OCI-LY7 (cell line): ENCODE data around the gene ACOT13. TPM values are rescaled to one million over a fixed set of nuclear protein-coding genes. Genes with fewer than 3 reads are reported as not detected.
"Not testable (repeated sequence)": the region's sequence is repeated elsewhere in the genome, so short reads cannot be mapped to it uniquely, and the experiment has no call there.

Experiments used
- BruUV-seq: library from RNA; stranded (reverse); fragments of 400-500 nt; replicated peaks from 2 replicates; lab custom pipeline; 2021; lab: Mats Ljungman, UMichigan
- CTCF ChIA-PET: fragments of 300-600 bp; sonication (Branson Sonifier 250); formaldehyde crosslinking; loops from one replicate; lab custom pipeline; 2022; ENCODE audit warnings: antibody characterized with exemption; ENCODE audit not compliant: unreplicated experiment; lab: Charles Lee
- POLR2A ChIA-PET: fragments of 300-600 bp; sonication (Branson Sonifier 250); formaldehyde crosslinking; loops from one replicate; lab custom pipeline; 2022; ENCODE audit warnings: antibody characterized with exemption; lab: Charles Lee
- DNase-seq: peaks from one replicate; pipeline ENCODE4 v3.0.0-alpha.2; 2015; ENCODE audit warnings: low spot score
- H2AFZ ChIP-seq: fragments of 200-600 bp; sonication (generic), shearing (Covaris generic); 2 replicates; pipeline ENCODE4 v1.6.1; 2014; ENCODE audit warnings: mild to moderate bottlenecking, antibody characterized with exemption, low read length, moderate library complexity
- H3K27ac ChIP-seq: fragments of 200-600 bp; sonication (generic); 2 replicates; pipeline ENCODE4 v1.5.1; 2014; ENCODE audit warnings: mixed run types, low read depth, mild to moderate bottlenecking, moderate library complexity, low read length, inconsistent platforms; ENCODE audit not compliant: poor library complexity, severe bottlenecking
- H3K36me3 ChIP-seq: fragments of 200-600 bp; sonication (generic); 2 replicates; pipeline ENCODE4 v1.6.1; 2014; ENCODE audit warnings: mild to moderate bottlenecking, antibody characterized with exemption, low read length, moderate library complexity, mixed read lengths; ENCODE audit not compliant: insufficient read depth
- H3K4me1 ChIP-seq: fragments of 200-600 bp; sonication (generic); 2 replicates; pipeline ENCODE4 v1.5.1; 2014; ENCODE audit warnings: mild to moderate bottlenecking, low read length; ENCODE audit not compliant: insufficient read depth, poor library complexity, severe bottlenecking
- H3K4me2 ChIP-seq: fragments of 200-600 bp; sonication (generic); 2 replicates; pipeline ENCODE4 v1.6.1; 2014; ENCODE audit warnings: mild to moderate bottlenecking, low read length
- H3K4me3 ChIP-seq: fragments of 200-600 bp; sonication (generic); 2 replicates; pipeline ENCODE4 v1.5.1; 2014; ENCODE audit warnings: mild to moderate bottlenecking, low read depth, low read length; ENCODE audit not compliant: poor library complexity, severe bottlenecking
- H3K79me2 ChIP-seq: fragments of 200-600 bp; sonication (generic); 2 replicates; pipeline ENCODE4 v1.6.1; 2016; ENCODE audit warnings: low read depth, mild to moderate bottlenecking, low read length, moderate library complexity, mixed read lengths; ENCODE audit not compliant: insufficient read depth
- H3K9me2 ChIP-seq: fragments of 200-600 bp; sonication (generic); 2 replicates; pipeline ENCODE4 v1.6.1; 2016; ENCODE audit warnings: mild to moderate bottlenecking, low read length, mixed read lengths; ENCODE audit not compliant: insufficient read depth
- H3K9me3 ChIP-seq: fragments of 200-600 bp; sonication (generic); 2 replicates; pipeline ENCODE4 v1.6.1; 2014; ENCODE audit warnings: mild to moderate bottlenecking, mixed run types, low read length, mixed read lengths
- H4K20me1 ChIP-seq: fragments of 200-600 bp; sonication (generic); 2 replicates; pipeline ENCODE4 v1.6.1; 2014; ENCODE audit warnings: mild to moderate bottlenecking, antibody characterized with exemption, low read length, moderate library complexity, mixed read lengths; ENCODE audit not compliant: insufficient read depth
- EZH2phosphoT487 ChIP-seq: fragments of 200-600 bp; sonication (generic); IDR thresholded peaks from 2 replicates; pipeline ENCODE4 v1.6.1; 2018; ENCODE audit warnings: low read depth, borderline replicate concordance, mild to moderate bottlenecking, mixed run types, antibody characterized with exemption, low read length, moderate library complexity, mixed read lengths
- intact Hi-C: fragments of 100-400 bp; cut with micrococcal nuclease; formaldehyde crosslinking; loops from one replicate; pipeline ENCODE4 v1.10.0; 2022; ENCODE audit not compliant: unreplicated experiment
- total RNA-seq, 2 experiments: library from RNA; depleted of rRNA in 1 of 2; stranded (reverse); fragments of >200 nt in 1 of 2; shearing (Covaris generic) in 1 of 2; gene quantifications; 2 replicates each; pipeline ENCODE4 v1.2.3, GENCODE V29; 2014 to 2022
- TF ChIP-seq, protein P1 (sequence below): fragments of 200-600 bp; sonication (generic); conservative IDR thresholded peaks from 2 replicates; pipeline ENCODE4 v1.5.1; 2014; ENCODE audit warnings: mild to moderate bottlenecking, antibody characterized with exemption, low read length, moderate library complexity, mixed read lengths

ACOT13 gene
- total RNA-seq, 2 experiments from 2014 or later, result 4.1 to 16.4 TPM

- no peaks in the 10 kb centered on the region for H3K36me3 ChIP-seq
- TF ChIP-seq EZH2phosphoT487, result no peak
- TF ChIP-seq, protein P1, sequence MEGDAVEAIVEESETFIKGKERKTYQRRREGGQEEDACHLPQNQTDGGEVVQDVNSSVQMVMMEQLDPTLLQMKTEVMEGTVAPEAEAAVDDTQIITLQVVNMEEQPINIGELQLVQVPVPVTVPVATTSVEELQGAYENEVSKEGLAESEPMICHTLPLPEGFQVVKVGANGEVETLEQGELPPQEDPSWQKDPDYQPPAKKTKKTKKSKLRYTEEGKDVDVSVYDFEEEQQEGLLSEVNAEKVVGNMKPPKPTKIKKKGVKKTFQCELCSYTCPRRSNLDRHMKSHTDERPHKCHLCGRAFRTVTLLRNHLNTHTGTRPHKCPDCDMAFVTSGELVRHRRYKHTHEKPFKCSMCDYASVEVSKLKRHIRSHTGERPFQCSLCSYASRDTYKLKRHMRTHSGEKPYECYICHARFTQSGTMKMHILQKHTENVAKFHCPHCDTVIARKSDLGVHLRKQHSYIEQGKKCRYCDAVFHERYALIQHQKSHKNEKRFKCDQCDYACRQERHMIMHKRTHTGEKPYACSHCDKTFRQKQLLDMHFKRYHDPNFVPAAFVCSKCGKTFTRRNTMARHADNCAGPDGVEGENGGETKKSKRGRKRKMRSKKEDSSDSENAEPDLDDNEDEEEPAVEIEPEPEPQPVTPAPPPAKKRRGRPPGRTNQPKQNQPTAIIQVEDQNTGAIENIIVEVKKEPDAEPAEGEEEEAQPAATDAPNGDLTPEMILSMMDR, result no peak
- no TSS peak for BruUV-seq
- H4K20me1 ChIP-seq, result no peaks in the 10 kb centered on the region
- no peaks in the 10 kb centered on the region for H3K4me1 ChIP-seq
- no peaks in the 10 kb centered on the region for H3K9me2 ChIP-seq
- H3K4me3 ChIP-seq, result no peak overlapping the region
- H3K4me2 ChIP-seq, result no peak overlapping the region
- H2AFZ ChIP-seq, result no peak overlapping the region
- no peak for DNase-seq
- CTCF ChIA-PET, result interaction anchor here (1.2 kb wide), 1 partner anchor 7 kb away, joined by 3 read pairs; no protein-coding TSS in a partner anchor
- no peak overlapping the region for H3K27ac ChIP-seq
- no peaks in the 10 kb centered on the region for H3K79me2 ChIP-seq
- H3K9me3 ChIP-seq, result peaks cover 19% of the 10 kb centered on the region; the same call in 1 of the 2 replicates
- POLR2A ChIA-PET, result interaction anchor here (0.7 kb wide), 1 partner anchor 48 kb away, joined by 5 read pairs; no protein-coding TSS in a partner anchor
- intact Hi-C loops, result no loop called here
Measured at GRCh38 chr6:24752503-24752902, 85.6 kb downstream of the ACOT13 start.

DNA sequence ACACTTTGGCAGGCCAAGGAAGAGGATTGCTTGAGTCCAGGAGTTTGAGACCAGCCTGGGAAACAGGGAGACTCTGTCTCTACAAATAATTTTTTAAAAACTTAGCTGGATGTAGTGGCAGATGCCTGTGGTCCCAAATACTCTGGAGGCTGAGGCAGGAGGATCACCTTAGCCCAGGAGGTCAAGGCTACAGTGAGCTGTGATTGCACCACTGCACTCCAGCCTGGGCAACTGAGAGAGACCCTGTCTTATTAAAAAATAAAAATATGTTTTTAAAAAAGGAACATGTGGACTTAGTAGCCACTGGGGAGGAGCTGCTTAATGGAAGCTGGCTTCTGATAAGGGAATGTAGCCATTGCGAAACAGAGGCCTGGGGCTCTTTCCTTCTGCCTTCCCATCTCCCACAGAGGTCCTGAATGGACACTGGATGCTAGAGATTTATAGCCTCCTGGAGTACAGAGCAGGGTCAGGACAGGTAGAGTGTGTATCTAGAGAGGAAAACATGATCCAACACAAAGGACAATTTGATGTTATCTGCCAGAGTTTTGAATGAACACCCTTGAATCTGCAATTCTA lies 86.1 kb downstream of the ACOT13 start:
- no peaks in the 10 kb centered on the region for H3K36me3 ChIP-seq
- H3K27ac ChIP-seq, result no peak overlapping the region
- ChIA-PET CTCF (interaction anchor here (1.2 kb wide), 1 partner anchor 8 kb away, joined by 3 read pairs; no protein-coding TSS in a partner anchor), POLR2A (interaction anchor here (0.7 to 1.6 kb wide), 5 partner anchors 8 to 168 kb away, joined by 4 to 6 read pairs (median 5); no protein-coding TSS in a partner anchor)
- no peak for TF ChIP-seq EZH2phosphoT487
- TF ChIP-seq, protein P1, result no peak
- intact Hi-C loops, result no loop called here
- no peak overlapping the region for H2AFZ ChIP-seq
- H3K9me3 ChIP-seq, result peaks cover 19% of the 10 kb centered on the region; the same call in 1 of the 2 replicates
- no peak for DNase-seq
- H3K9me2 ChIP-seq, result no peaks in the 10 kb centered on the region
- H3K79me2 ChIP-seq, result no peaks in the 10 kb centered on the region
- no peak overlapping the region for H3K4me2 ChIP-seq
- no TSS peak for BruUV-seq
- no peaks in the 10 kb centered on the region for H4K20me1 ChIP-seq
- no peak overlapping the region for H3K4me3 ChIP-seq
- no peaks in the 10 kb centered on the region for H3K4me1 ChIP-seq

DNA sequence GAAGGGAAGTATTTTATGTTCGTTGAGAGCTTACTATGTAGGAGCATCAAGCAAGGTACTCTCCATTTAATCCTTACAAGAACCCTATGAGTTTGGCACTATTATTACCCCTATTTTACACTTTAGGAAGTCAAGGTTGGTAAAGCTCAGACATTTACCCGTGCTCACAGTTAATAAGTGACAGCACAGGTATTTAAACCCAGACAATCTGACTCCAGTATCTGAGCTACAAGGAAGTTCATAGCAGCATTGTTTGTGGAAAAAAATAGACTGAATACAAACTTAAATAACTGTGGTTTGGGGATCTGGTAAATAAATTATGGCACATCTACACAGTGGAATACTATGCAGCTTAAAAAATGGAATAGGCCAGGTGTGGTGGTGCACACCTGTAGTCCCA lies 86.7 kb downstream of the ACOT13 start:
- Histone ChIP-seq H3K27ac (no peak overlapping the region), H3K9me3 (peaks cover 19% of the 10 kb centered on the region; the same call in 1 of the 2 replicates), H3K79me2 (no peaks in the 10 kb centered on the region), H3K9me2 (no peaks in the 10 kb centered on the region), H4K20me1 (no peaks in the 10 kb centered on the region), H3K4me3 (no peak overlapping the region), H2AFZ (no peak overlapping the region), H3K36me3 (no peaks in the 10 kb centered on the region), H3K4me2 (no peak overlapping the region), H3K4me1 (no peaks in the 10 kb centered on the region)
- CTCF ChIA-PET, result interaction anchor here (1.2 kb wide), 1 partner anchor 8 kb away, joined by 3 read pairs; no protein-coding TSS in a partner anchor
- POLR2A ChIA-PET, result interaction anchor here (0.8 to 1.6 kb wide), 4 partner anchors 9 to 169 kb away, joined by 4 to 6 read pairs (median 4); no protein-coding TSS in a partner anchor
- intact Hi-C loops, result no loop called here
- no TSS peak for BruUV-seq
- DNase-seq, result no peak
- TF ChIP-seq, protein P1, result no peak
- no peak for TF ChIP-seq EZH2phosphoT487

- BruUV-seq, H3K79me2 ChIP-seq, DNase-seq, H3K27ac ChIP-seq, H3K4me3 ChIP-seq, H3K9me2 ChIP-seq, H3K4me2 ChIP-seq, H2AFZ ChIP-seq, H4K20me1 ChIP-seq, intact Hi-C loops, CTCF ChIA-PET, H3K4me1 ChIP-seq, H3K36me3 ChIP-seq: not testable (repeated sequence)
- H3K9me3 ChIP-seq, result peaks cover 19% of the 10 kb centered on the region; the same call in 1 of the 2 replicates
- POLR2A ChIA-PET, result interaction anchor here (1.2 to 1.6 kb wide), 3 partner anchors 9 to 24 kb away, joined by 4 to 6 read pairs (median 5); no protein-coding TSS in a partner anchor
Measured at GRCh38 chr6:24754378-24754777, 87.5 kb downstream of the ACOT13 start.
